A673 (cell line): ENCODE data around the gene TTC39A.

Experiments
- EZH2 ChIP-seq: fragments of 200-600 bp; sonication (generic); IDR thresholded peaks from 2 replicates; pipeline ENCODE4 v1.6.1; 2017; ENCODE audit warnings: borderline replicate concordance, low read depth, mild to moderate bottlenecking, mixed read lengths, antibody characterized with exemption, low read length; ENCODE audit not compliant: poor library complexity, severe bottlenecking
- TF ChIP-seq, protein P1 (sequence below): fragments of 300-800, 200-600 bp; sonication (generic); conservative IDR thresholded peaks from 2 replicates; pipeline ENCODE4 v1.5.1; 2017; ENCODE audit warnings: low read depth, mild to moderate bottlenecking, antibody characterized with exemption, low read length, moderate library complexity, mixed read lengths

DNA sequence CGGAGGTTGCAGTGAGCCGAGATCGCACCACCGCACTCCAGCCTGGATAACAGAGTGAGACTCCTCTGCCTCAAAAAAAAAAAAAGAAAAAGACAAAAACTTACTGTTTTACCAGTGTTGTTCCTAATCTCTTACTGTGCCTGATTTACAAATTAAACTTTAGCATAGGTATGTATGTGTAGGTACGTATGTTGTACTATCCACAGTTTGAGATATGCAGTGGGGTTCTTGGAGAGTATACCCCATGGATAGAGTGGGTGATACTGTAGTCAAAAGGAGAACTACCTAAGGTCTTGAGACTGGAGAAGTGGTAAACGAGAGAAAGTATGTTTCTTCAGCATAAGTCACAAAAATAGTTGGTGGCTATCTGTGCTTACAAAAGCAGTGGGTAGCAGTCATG, 55.7 kb downstream of the TTC39A start:
- no peak for TF ChIP-seq EZH2
- TF ChIP-seq, protein P1, sequence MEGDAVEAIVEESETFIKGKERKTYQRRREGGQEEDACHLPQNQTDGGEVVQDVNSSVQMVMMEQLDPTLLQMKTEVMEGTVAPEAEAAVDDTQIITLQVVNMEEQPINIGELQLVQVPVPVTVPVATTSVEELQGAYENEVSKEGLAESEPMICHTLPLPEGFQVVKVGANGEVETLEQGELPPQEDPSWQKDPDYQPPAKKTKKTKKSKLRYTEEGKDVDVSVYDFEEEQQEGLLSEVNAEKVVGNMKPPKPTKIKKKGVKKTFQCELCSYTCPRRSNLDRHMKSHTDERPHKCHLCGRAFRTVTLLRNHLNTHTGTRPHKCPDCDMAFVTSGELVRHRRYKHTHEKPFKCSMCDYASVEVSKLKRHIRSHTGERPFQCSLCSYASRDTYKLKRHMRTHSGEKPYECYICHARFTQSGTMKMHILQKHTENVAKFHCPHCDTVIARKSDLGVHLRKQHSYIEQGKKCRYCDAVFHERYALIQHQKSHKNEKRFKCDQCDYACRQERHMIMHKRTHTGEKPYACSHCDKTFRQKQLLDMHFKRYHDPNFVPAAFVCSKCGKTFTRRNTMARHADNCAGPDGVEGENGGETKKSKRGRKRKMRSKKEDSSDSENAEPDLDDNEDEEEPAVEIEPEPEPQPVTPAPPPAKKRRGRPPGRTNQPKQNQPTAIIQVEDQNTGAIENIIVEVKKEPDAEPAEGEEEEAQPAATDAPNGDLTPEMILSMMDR = no peak
